ENCODE measurements around the gene SCOC. TPM values are rescaled to one million over a fixed set of nuclear protein-coding genes. Genes with fewer than 3 reads are reported as not detected.

The SCOC gene
- total and polyA plus RNA-seq, 2 of the 13 experiments (the other 11 are each of a cell fraction or from before 2014, with no cell fraction given), result 43.8 to 65.2 TPM

GRCh38 chr4:140335076-140335475 is 38.4 kb upstream of the SCOC start (continued):
- TF ChIP-seq FUBP1 (CRISPR knock-in tag; IDR thresholded peaks at IDR 0.05; ENCODE audit: borderline replicate concordance), result no peak
- no peak for TF ChIP-seq SMAD9 (CRISPR knock-in tag; IDR thresholded peaks at IDR 0.05)

GRCh38 chr4:140336730-140337129 is 36.7 kb upstream of the SCOC start:
- Histone ChIP-seq H3K27ac (ENCODE audit: extremely low read length, insufficient read depth, low read length) (no peak overlapping the region), H3K4me3 (replicated peaks in 1 of 3; ENCODE audit: insufficient read depth in 1 of 3, low read depth in 2 of 3, low read length in 3 of 3) (no peak overlapping the region), H3K4me2 (ENCODE audit: low read depth, low read length) (no peak overlapping the region), H2AFZ (ENCODE audit: low read length) (no peak overlapping the region), H3K27me3 (ENCODE audit: control insufficient read depth in 1 of 2, insufficient read depth in 2 of 2, low read length in 2 of 2) (no peaks in the 10 kb centered on the region), H3K9me3 (ENCODE audit: low read length) (no peaks in the 10 kb centered on the region), H3K36me3 (replicated peaks in 1 of 2; ENCODE audit: control insufficient read depth in 1 of 2, insufficient read depth in 2 of 2, low read length in 2 of 2) (no peaks in the 10 kb centered on the region), H3K79me2 (ENCODE audit: insufficient read depth, low read length) (no peaks in the 10 kb centered on the region), H3K4me1 (ENCODE audit: insufficient read depth, low read length) (no peaks in the 10 kb centered on the region), H3K9ac (ENCODE audit: insufficient read depth, low read depth, low read length) (no peak overlapping the region), H4K20me1 (ENCODE audit: insufficient read depth, low read length) (no peaks in the 10 kb centered on the region)
- DNase-seq (ENCODE audit: low spot score), result no peak
- POLR2A ChIA-PET, result no interaction called here
- in situ Hi-C loops (cut with HindIII; ENCODE audit: extremely low pct_ligation_motif_present, low pct_unique_long_range_greater_than_20kb) (no loop called here), intact Hi-C loops (cut with micrococcal nuclease; ENCODE audit: unreplicated experiment) (no loop called here)
- FAIRE-seq, result no peak
- CTCF ChIA-PET (ENCODE audit: low intra/inter-chr PET ratio, low total read pairs), result no interaction called here
- ATAC-seq, result no peak
- TF ChIP-seq DNMT3B (CRISPR knock-in tag; conservative IDR thresholded peaks at IDR 0.05) (no peak), ZNF75D (CRISPR knock-in tag; IDR thresholded peaks at IDR 0.05; ENCODE audit: borderline replicate concordance) (no peak), POLR2AphosphoS5 (IDR thresholded peaks at IDR 0.05; ENCODE audit: low read depth, low read length) (no peak), ZFX (CRISPR knock-in tag; IDR thresholded peaks at IDR 0.05; ENCODE audit: low read depth) (no peak), GATAD2A (CRISPR knock-in tag; IDR thresholded peaks at IDR 0.05) (no peak), ZNF691 (CRISPR knock-in tag; IDR thresholded peaks at IDR 0.05; ENCODE audit: borderline replicate concordance, low read depth) (no peak), ZNF17 (CRISPR knock-in tag; IDR thresholded peaks at IDR 0.05) (no peak), ZNF143 (CRISPR knock-in tag; IDR thresholded peaks at IDR 0.05) (no peak), NFYC (CRISPR knock-in tag; IDR thresholded peaks at IDR 0.05) (no peak), ZNF761 (CRISPR knock-in tag; conservative IDR thresholded peaks at IDR 0.05) (no peak)
- BruUV-seq (replicated peaks), result no TSS peak
